Kidney (tissue), 14 donors: ENCODE measurements around the gene DOK6. TPM values are rescaled to one million over a fixed set of nuclear protein-coding genes. Genes with fewer than 3 reads are reported as not detected.

Experiments used
- DNase-seq, 5 donors: peaks; one replicate each; pipeline ENCODE4 v3.0.0-alpha.2; 2013 to 2020
- FAIRE-seq: peaks from 2 replicates; lab custom pipeline; 2012; peaks lifted over from hg19 to GRCh38; lab: Jason Lieb, UNC
- H3K27ac ChIP-seq, 2 donors: one replicate each; pipeline ENCODE4 v1.7.0; 2013; ENCODE audit warnings: low read depth in 2 of 2, low read length in 2 of 2, inconsistent platforms in 1 of 2
- H3K27me3 ChIP-seq: one replicate; pipeline ENCODE4 v1.7.1; 2013; ENCODE audit warnings: low read length, inconsistent platforms; ENCODE audit not compliant: control insufficient read depth, insufficient read depth
- H3K36me3 ChIP-seq, 3 donors: one replicate each; pipeline versions ENCODE4 v1.7.0 to v1.7.1; 2013; ENCODE audit warnings: low read length in 3 of 3, control low read depth in 1 of 3, inconsistent platforms in 1 of 3; ENCODE audit not compliant: insufficient read depth in 3 of 3, control insufficient read depth in 2 of 3
- H3K4me1 ChIP-seq, 3 donors: one replicate each; pipeline versions ENCODE4 v1.7.0 to v1.7.1; 2013; ENCODE audit warnings: low read length in 3 of 3, inconsistent platforms in 1 of 3, low read depth in 1 of 3; ENCODE audit not compliant: control insufficient read depth in 2 of 3, insufficient read depth in 2 of 3
- H3K4me3 ChIP-seq, 3 donors: one replicate each; pipeline versions ENCODE4 v1.7.0 to v1.8.1; 2013; ENCODE audit warnings: low read length in 3 of 3, control low read depth in 1 of 3, inconsistent platforms in 1 of 3
- H3K9ac ChIP-seq, 3 donors: one replicate each; pipeline versions ENCODE4 v1.7.0 to v1.7.1; 2013; ENCODE audit warnings: low read length in 3 of 3, control low read depth in 1 of 3, inconsistent platforms in 1 of 3
- H3K9me3 ChIP-seq, 3 donors: one replicate each; pipeline versions ENCODE4 v1.7.0 to v1.7.1; 2013; ENCODE audit warnings: low read length in 3 of 3, control low read depth in 1 of 3, inconsistent platforms in 1 of 3; ENCODE audit not compliant: control insufficient read depth in 2 of 3, insufficient read depth in 1 of 3
- intact Hi-C: fragments of 100-400 bp; cut with DNase I; formaldehyde crosslinking; loops from one replicate; pipeline ENCODE4 v1.11.1; 2022
- polyA plus RNA-seq: library from polyadenylated mRNA; stranded (reverse); fragments of 350-450 nt; fragmentation: Illumina TruSeq; extraction: RNeasy Lipid Tissue Mini Kit (QIAGEN cat#74804); gene quantifications from one replicate; pipeline ENCODE4 v1.2.3, GENCODE V29; 2014; ENCODE audit warnings: low read depth, low replicate concordance; ENCODE audit not compliant: insufficient read depth
- total RNA-seq: library from RNA; stranded (reverse); fragmentation: NEBNext Ultra II Directional; extraction: Animal tissue kit (Norgen Biotek cat#: 25700); gene quantifications from one replicate; pipeline ENCODE4 v1.2.1, GENCODE V29; 2021
- TF ChIP-seq, protein P1 (sequence below): IDR thresholded peaks from 3 replicates; pipeline ENCODE4 v1.5.1; 2012; ENCODE audit warnings: mild to moderate bottlenecking, moderate library complexity, borderline replicate concordance; ENCODE audit not compliant: insufficient read depth; ENCODE audit errors: extremely low read depth
- donor health status: control.
- donor health status: control.
- donor health status: control.
- donor health status: control.
- donor health status: control.
- donor health status: DM: yes; HTN: yes; CAD: no.
- donor health status: Normal renal cell carcinoma (clear cell type).

DOK6 gene
- total and polyA plus RNA-seq, 2 donors from 2014 or later = 3.8 to 4.6 TPM

DNA sequence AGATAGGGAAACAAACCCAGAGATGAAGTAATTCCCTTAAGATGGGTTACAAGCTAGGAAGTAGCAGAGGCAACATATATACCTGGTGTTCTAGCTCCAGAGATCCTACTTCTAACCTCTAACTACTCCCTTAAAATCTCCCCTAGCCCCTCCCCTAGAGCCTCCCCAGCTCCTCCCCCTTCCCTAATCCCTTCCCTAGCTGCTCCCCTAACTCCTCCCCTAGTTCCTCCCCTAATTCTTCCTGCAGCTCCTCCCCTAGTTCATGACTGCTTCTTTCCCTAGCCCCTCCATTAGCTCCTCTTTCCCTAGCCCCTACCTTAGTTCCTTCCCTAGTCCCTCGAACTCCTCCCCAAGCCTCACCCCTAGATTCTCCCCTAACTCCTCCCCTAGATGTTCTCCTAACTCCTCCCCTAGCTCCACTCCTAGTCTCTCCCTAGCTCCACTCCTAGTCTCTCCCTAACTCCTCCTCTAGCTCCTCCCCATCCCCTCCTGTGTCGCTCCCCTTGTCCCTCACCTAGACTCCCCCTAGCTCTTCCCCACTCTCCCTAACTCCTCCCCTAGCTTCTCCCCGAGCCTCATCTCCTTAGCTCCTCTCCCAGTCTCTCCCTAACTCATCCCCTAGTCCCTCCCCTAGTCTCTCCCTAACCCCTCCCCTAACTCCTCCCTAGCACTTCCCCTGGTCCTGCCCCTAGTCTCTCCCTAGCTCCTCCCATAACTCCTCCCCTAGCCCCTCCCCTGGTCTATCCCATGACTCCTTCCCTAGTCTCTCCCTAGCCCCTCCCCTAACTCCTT, 438.1 kb downstream of the DOK6 start:
- intact Hi-C loops = no loop called here

DNA sequence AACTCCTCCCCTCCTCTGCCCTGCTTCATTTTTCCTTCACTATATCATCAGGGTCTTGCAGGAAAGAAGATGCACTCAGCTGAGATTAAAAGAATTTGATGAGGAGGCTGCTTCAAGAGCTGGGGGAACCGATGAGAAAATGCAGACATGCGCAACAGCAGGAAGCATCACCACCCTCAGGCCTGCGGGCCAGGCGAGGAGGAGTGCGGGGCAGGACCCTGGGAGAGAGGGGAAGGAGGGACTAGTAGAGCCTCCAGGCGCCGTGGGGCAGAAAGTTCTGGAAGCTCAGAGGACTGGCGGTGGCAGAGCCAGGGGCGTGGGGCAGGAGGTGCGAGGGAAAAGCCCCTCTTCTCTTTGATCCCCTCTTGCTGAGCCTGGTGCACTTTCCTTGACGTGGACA, 438.8 kb downstream of the DOK6 start:
- Histone ChIP-seq H3K27ac (no peak overlapping the region), H3K4me3 (no peak overlapping the region), H3K9ac (no peak overlapping the region), H3K9me3 (no peaks in the 10 kb centered on the region), H3K27me3 (no peaks in the 10 kb centered on the region), H3K4me1 (no peaks in the 10 kb centered on the region), H3K36me3 (no peaks in the 10 kb centered on the region)
- intact Hi-C loops = no loop called here
- DNase-seq (peak in 1 of 5 donors; percentile 61), FAIRE-seq (no peak)
- TF ChIP-seq, protein P1, sequence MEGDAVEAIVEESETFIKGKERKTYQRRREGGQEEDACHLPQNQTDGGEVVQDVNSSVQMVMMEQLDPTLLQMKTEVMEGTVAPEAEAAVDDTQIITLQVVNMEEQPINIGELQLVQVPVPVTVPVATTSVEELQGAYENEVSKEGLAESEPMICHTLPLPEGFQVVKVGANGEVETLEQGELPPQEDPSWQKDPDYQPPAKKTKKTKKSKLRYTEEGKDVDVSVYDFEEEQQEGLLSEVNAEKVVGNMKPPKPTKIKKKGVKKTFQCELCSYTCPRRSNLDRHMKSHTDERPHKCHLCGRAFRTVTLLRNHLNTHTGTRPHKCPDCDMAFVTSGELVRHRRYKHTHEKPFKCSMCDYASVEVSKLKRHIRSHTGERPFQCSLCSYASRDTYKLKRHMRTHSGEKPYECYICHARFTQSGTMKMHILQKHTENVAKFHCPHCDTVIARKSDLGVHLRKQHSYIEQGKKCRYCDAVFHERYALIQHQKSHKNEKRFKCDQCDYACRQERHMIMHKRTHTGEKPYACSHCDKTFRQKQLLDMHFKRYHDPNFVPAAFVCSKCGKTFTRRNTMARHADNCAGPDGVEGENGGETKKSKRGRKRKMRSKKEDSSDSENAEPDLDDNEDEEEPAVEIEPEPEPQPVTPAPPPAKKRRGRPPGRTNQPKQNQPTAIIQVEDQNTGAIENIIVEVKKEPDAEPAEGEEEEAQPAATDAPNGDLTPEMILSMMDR = no peak

More for the DNA sequence above, 438.1 kb downstream of the DOK6 start:
- Histone ChIP-seq H3K9ac (no peak overlapping the region), H3K27ac (no peak overlapping the region), H3K4me3 (no peak overlapping the region), H3K4me1 (no peaks in the 10 kb centered on the region), H3K27me3 (no peaks in the 10 kb centered on the region), H3K9me3 (no peaks in the 10 kb centered on the region), H3K36me3 (no peaks in the 10 kb centered on the region)
- TF ChIP-seq, protein P1 = no peak
- FAIRE-seq (no peak), DNase-seq (no peak)

DNA sequence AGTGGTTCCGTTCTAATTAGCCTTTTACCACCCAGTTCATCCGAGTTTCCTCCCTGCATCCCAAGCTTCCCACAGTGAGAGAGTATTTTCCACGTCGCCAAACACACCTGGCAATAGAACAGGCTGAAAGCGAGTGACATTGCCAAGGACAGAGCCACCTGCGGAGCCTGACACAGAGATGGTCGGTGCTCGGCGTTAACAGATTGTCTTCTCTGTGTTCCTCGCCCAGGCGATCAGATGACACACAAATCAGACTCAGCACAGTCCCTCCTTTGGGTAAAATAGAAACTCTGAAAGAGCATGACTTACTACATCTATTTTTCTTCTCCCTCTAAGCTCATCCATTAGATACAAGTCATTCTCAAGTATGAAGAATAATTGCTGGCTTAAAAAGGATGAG, 439.3 kb downstream of the DOK6 start:
- no peak overlapping the region for H3K27ac ChIP-seq
- no peak for DNase-seq
- FAIRE-seq = no peak
- no peaks in the 10 kb centered on the region for H3K27me3 ChIP-seq
- intact Hi-C loops = no loop called here
- no peaks in the 10 kb centered on the region for H3K9me3 ChIP-seq
- H3K4me1 ChIP-seq = no peaks in the 10 kb centered on the region
- H3K36me3 ChIP-seq = no peaks in the 10 kb centered on the region
- no peak overlapping the region for H3K9ac ChIP-seq
- TF ChIP-seq, protein P1 = no peak
- no peak overlapping the region for H3K4me3 ChIP-seq
